ENCODE measurements around the gene PKDCC.
A peak's percentile ranks its signal among the peaks of the same experiment; 100 is the strongest.

Gene PKDCC

GRCh38 chr2:42099438-42100173, 51.8 kb downstream of the PKDCC start:
- Histone ChIP-seq H3K9me3 (ENCODE audit: control insufficient read depth, insufficient read depth, low read length) (no peaks in the 10 kb centered on the region), H3K9ac (ENCODE audit: low read depth, low read length) (no peak overlapping the region), H3K27me3 (ENCODE audit: control insufficient read depth, insufficient read depth, low read length) (peaks cover 10% of the 10 kb centered on the region), H3K36me3 (ENCODE audit: control insufficient read depth, insufficient read depth, low read length) (no peaks in the 10 kb centered on the region), H3K4me1 (ENCODE audit: control insufficient read depth, insufficient read depth, low read length) (peaks cover 5% of the 10 kb centered on the region), H3K4me3 (ENCODE audit: low read depth, low read length) (no peak overlapping the region)

- H3K4me1 ChIP-seq (ENCODE audit: control insufficient read depth, insufficient read depth, low read length) = peaks cover 13% of the 10 kb centered on the region
- H3K27me3 ChIP-seq (ENCODE audit: control insufficient read depth, insufficient read depth, low read length) = peaks cover 10% of the 10 kb centered on the region
- H3K4me3 ChIP-seq (ENCODE audit: low read depth, low read length) = no peak overlapping the region
- no peaks in the 10 kb centered on the region for H3K9me3 ChIP-seq (ENCODE audit: control insufficient read depth, insufficient read depth, low read length)
- no peak overlapping the region for H3K9ac ChIP-seq (ENCODE audit: low read depth, low read length)
- no peaks in the 10 kb centered on the region for H3K36me3 ChIP-seq (ENCODE audit: control insufficient read depth, insufficient read depth, low read length)
Observed at GRCh38 chr2:42100683-42101205, 52.9 kb downstream of the PKDCC start.

- Histone ChIP-seq H3K36me3 (ENCODE audit: control insufficient read depth, insufficient read depth, low read length) (no peaks in the 10 kb centered on the region), H3K27me3 (ENCODE audit: control insufficient read depth, insufficient read depth, low read length) (peaks cover 11% of the 10 kb centered on the region), H3K4me3 (ENCODE audit: low read depth, low read length) (peak overlapping the region; percentile 55), H3K4me1 (ENCODE audit: control insufficient read depth, insufficient read depth, low read length) (peaks cover 15% of the 10 kb centered on the region), H3K9ac (ENCODE audit: low read depth, low read length) (peak overlapping the region; percentile 65), H3K9me3 (ENCODE audit: control insufficient read depth, insufficient read depth, low read length) (no peaks in the 10 kb centered on the region)
Observed at GRCh38 chr2:42101206-42102023, 53.6 kb downstream of the PKDCC start.

GRCh38 chr2:42102024-42102590, 54.3 kb downstream of the PKDCC start:
- peak overlapping the region; percentile 55 for H3K4me3 ChIP-seq (ENCODE audit: low read depth, low read length)
- no peaks in the 10 kb centered on the region for H3K9me3 ChIP-seq (ENCODE audit: control insufficient read depth, insufficient read depth, low read length)
- H3K27me3 ChIP-seq (ENCODE audit: control insufficient read depth, insufficient read depth, low read length) = peaks cover 17% of the 10 kb centered on the region
- H3K4me1 ChIP-seq (ENCODE audit: control insufficient read depth, insufficient read depth, low read length) = peaks cover 15% of the 10 kb centered on the region
- peak overlapping the region; percentile 65 for H3K9ac ChIP-seq (ENCODE audit: low read depth, low read length)
- no peaks in the 10 kb centered on the region for H3K36me3 ChIP-seq (ENCODE audit: control insufficient read depth, insufficient read depth, low read length)

GRCh38 chr2:42102591-42103450, 55.0 kb downstream of the PKDCC start:
- H3K9ac ChIP-seq (ENCODE audit: low read depth, low read length) = peak overlapping the region; percentile 19
- H3K4me1 ChIP-seq (ENCODE audit: control insufficient read depth, insufficient read depth, low read length) = peaks cover 15% of the 10 kb centered on the region
- H3K36me3 ChIP-seq (ENCODE audit: control insufficient read depth, insufficient read depth, low read length) = no peaks in the 10 kb centered on the region
- peaks cover 24% of the 10 kb centered on the region for H3K27me3 ChIP-seq (ENCODE audit: control insufficient read depth, insufficient read depth, low read length)
- H3K9me3 ChIP-seq (ENCODE audit: control insufficient read depth, insufficient read depth, low read length) = no peaks in the 10 kb centered on the region
- H3K4me3 ChIP-seq (ENCODE audit: low read depth, low read length) = peak overlapping the region; percentile 55

GRCh38 chr2:42103829-42104228, 56.0 kb downstream of the PKDCC start:
- no peaks in the 10 kb centered on the region for H3K36me3 ChIP-seq (ENCODE audit: control insufficient read depth, insufficient read depth, low read length)
- H3K9me3 ChIP-seq (ENCODE audit: control insufficient read depth, insufficient read depth, low read length) = no peaks in the 10 kb centered on the region
- H3K4me1 ChIP-seq (ENCODE audit: control insufficient read depth, insufficient read depth, low read length) = peaks cover 15% of the 10 kb centered on the region
- H3K27me3 ChIP-seq (ENCODE audit: control insufficient read depth, insufficient read depth, low read length) = peaks cover 26% of the 10 kb centered on the region
- H3K9ac ChIP-seq (ENCODE audit: low read depth, low read length) = no peak overlapping the region
- H3K4me3 ChIP-seq (ENCODE audit: low read depth, low read length) = no peak overlapping the region

GRCh38 chr2:42104621-42105020, 56.8 kb downstream of the PKDCC start:
- Histone ChIP-seq H3K36me3 (ENCODE audit: control insufficient read depth, insufficient read depth, low read length) (no peaks in the 10 kb centered on the region), H3K9ac (ENCODE audit: low read depth, low read length) (no peak overlapping the region), H3K9me3 (ENCODE audit: control insufficient read depth, insufficient read depth, low read length) (no peaks in the 10 kb centered on the region), H3K4me1 (ENCODE audit: control insufficient read depth, insufficient read depth, low read length) (peaks cover 15% of the 10 kb centered on the region), H3K4me3 (ENCODE audit: low read depth, low read length) (no peak overlapping the region), H3K27me3 (ENCODE audit: control insufficient read depth, insufficient read depth, low read length) (peaks cover 26% of the 10 kb centered on the region)

- no peak overlapping the region for H3K9ac ChIP-seq (ENCODE audit: low read depth, low read length)
- no peak overlapping the region for H3K4me3 ChIP-seq (ENCODE audit: low read depth, low read length)
- peaks cover 15% of the 10 kb centered on the region for H3K4me1 ChIP-seq (ENCODE audit: control insufficient read depth, insufficient read depth, low read length)
Observed at GRCh38 chr2:42105330-42106256, 57.8 kb downstream of the PKDCC start.

GRCh38 chr2:42106257-42106816, 58.5 kb downstream of the PKDCC start:
- H3K4me1 ChIP-seq (ENCODE audit: control insufficient read depth, insufficient read depth, low read length) = peaks cover 15% of the 10 kb centered on the region
- H3K9ac ChIP-seq (ENCODE audit: low read depth, low read length) = no peak overlapping the region
- H3K4me3 ChIP-seq (ENCODE audit: low read depth, low read length) = no peak overlapping the region
- no peaks in the 10 kb centered on the region for H3K36me3 ChIP-seq (ENCODE audit: control insufficient read depth, insufficient read depth, low read length)
- H3K9me3 ChIP-seq (ENCODE audit: control insufficient read depth, insufficient read depth, low read length) = no peaks in the 10 kb centered on the region
- H3K27me3 ChIP-seq (ENCODE audit: control insufficient read depth, insufficient read depth, low read length) = peaks cover 16% of the 10 kb centered on the region

More at GRCh38 chr2:42105330-42106256, 57.8 kb downstream of the PKDCC start:
- Histone ChIP-seq H3K36me3 (ENCODE audit: control insufficient read depth, insufficient read depth, low read length) (no peaks in the 10 kb centered on the region), H3K27me3 (ENCODE audit: control insufficient read depth, insufficient read depth, low read length) (peaks cover 19% of the 10 kb centered on the region), H3K9me3 (ENCODE audit: control insufficient read depth, insufficient read depth, low read length) (no peaks in the 10 kb centered on the region)
